Endothelial cell of umbilical vein (primary cell): Measurements from ENCODE around the gene PLXNA4.

Experiments used
- EZH2 ChIP-seq: IDR thresholded peaks from 2 replicates; pipeline ENCODE4 v1.6.1; 2012; ENCODE audit warnings: borderline replicate concordance, low read depth, mild to moderate bottlenecking, moderate library complexity, low read length, inconsistent platforms; ENCODE audit not compliant: severe bottlenecking
- FOS ChIP-seq: IDR thresholded peaks from 2 replicates; pipeline ENCODE4 v1.6.1; 2011; ENCODE audit warnings: mild to moderate bottlenecking, low read length, moderate library complexity, borderline replicate concordance; ENCODE audit not compliant: insufficient read depth
- GATA2 ChIP-seq: IDR thresholded peaks from 2 replicates; pipeline ENCODE4 v1.7.0; 2011; ENCODE audit warnings: low read depth, mild to moderate bottlenecking, moderate library complexity, mixed read lengths, low read length; ENCODE audit not compliant: insufficient read length, insufficient read depth
- JUN ChIP-seq: IDR thresholded peaks from 2 replicates; pipeline ENCODE4 v1.6.1; 2011; ENCODE audit warnings: borderline replicate concordance, low read depth; ENCODE audit not compliant: insufficient read length, insufficient read depth
- MAX ChIP-seq: IDR thresholded peaks from 2 replicates; pipeline ENCODE4 v1.6.1; 2011; ENCODE audit not compliant: insufficient read depth, insufficient read length
- MYC ChIP-seq: IDR thresholded peaks from one replicate; pipeline ENCODE4 v1.6.1; 2011; ENCODE audit warnings: mild to moderate bottlenecking, low read depth, low read length
- POLR2A ChIP-seq: IDR thresholded peaks from 2 replicates; pipeline ENCODE4 v1.6.1; 2012; ENCODE audit warnings: low read depth, mild to moderate bottlenecking, control low read depth, low read length
- POLR2AphosphoS5 ChIP-seq: IDR thresholded peaks from 2 replicates; pipeline ENCODE4 v1.6.1; 2012; ENCODE audit warnings: low read depth, mild to moderate bottlenecking, control low read depth, low read length, moderate library complexity; ENCODE audit not compliant: insufficient read depth
- TF ChIP-seq, protein P1 (sequence below), 2 donors: IDR thresholded peaks; 1 replicate in 1 of 2; 2 replicates in 1 of 2; pipeline ENCODE4 v1.5.1; 2011; ENCODE audit warnings: low read length in 2 of 2, mild to moderate bottlenecking in 2 of 2, moderate library complexity in 2 of 2, control low read depth in 1 of 2, inconsistent platforms in 1 of 2, low read depth in 1 of 2; ENCODE audit not compliant: insufficient read depth in 1 of 2; ENCODE audit errors: extremely low read depth in 1 of 2

GRCh38 chr7:132318352-132319318, 257.6 kb downstream of the PLXNA4 start:
- TF ChIP-seq, protein P1, sequence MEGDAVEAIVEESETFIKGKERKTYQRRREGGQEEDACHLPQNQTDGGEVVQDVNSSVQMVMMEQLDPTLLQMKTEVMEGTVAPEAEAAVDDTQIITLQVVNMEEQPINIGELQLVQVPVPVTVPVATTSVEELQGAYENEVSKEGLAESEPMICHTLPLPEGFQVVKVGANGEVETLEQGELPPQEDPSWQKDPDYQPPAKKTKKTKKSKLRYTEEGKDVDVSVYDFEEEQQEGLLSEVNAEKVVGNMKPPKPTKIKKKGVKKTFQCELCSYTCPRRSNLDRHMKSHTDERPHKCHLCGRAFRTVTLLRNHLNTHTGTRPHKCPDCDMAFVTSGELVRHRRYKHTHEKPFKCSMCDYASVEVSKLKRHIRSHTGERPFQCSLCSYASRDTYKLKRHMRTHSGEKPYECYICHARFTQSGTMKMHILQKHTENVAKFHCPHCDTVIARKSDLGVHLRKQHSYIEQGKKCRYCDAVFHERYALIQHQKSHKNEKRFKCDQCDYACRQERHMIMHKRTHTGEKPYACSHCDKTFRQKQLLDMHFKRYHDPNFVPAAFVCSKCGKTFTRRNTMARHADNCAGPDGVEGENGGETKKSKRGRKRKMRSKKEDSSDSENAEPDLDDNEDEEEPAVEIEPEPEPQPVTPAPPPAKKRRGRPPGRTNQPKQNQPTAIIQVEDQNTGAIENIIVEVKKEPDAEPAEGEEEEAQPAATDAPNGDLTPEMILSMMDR (IDR thresholded peaks at IDR 0.05; ENCODE audit: extremely low read depth in 1 of 2, insufficient read depth in 1 of 2, low read depth in 1 of 2, low read length in 2 of 2): peak; percentile 84 to 89
- TF ChIP-seq POLR2A (no peak), MYC (no peak), MAX (no peak), POLR2AphosphoS5 (peak; percentile 22), EZH2 (no peak), FOS (no peak), JUN (no peak), GATA2 (no peak)
